ENCODE data around the gene KLK1.

GRCh38 chr19:50859849-50860248 lies 36.3 kb upstream of the KLK1 start:
- TF ChIP-seq POLR2A (IDR thresholded peaks at IDR 0.05; ENCODE audit: extremely low read depth, insufficient read length) (no peak), MAX (IDR thresholded peaks at IDR 0.05; ENCODE audit: low read depth, low read length) (no peak)
